GM19463 (cell line): ENCODE measurements around the gene LRIF1.
"Not testable (repeated sequence)": the region's sequence is repeated elsewhere in the genome, so short reads cannot be mapped to it uniquely, and the experiment has no call there.

ENCODE experiments used
- ATAC-seq: cut with Tn5 transposase; IDR thresholded peaks from one replicate; pipeline ENCODE4 v1.9.1; 2021; ENCODE audit warnings: mild to moderate bottlenecking, moderate library complexity; ENCODE audit not compliant: unreplicated experiment

The LRIF1 gene

DNA sequence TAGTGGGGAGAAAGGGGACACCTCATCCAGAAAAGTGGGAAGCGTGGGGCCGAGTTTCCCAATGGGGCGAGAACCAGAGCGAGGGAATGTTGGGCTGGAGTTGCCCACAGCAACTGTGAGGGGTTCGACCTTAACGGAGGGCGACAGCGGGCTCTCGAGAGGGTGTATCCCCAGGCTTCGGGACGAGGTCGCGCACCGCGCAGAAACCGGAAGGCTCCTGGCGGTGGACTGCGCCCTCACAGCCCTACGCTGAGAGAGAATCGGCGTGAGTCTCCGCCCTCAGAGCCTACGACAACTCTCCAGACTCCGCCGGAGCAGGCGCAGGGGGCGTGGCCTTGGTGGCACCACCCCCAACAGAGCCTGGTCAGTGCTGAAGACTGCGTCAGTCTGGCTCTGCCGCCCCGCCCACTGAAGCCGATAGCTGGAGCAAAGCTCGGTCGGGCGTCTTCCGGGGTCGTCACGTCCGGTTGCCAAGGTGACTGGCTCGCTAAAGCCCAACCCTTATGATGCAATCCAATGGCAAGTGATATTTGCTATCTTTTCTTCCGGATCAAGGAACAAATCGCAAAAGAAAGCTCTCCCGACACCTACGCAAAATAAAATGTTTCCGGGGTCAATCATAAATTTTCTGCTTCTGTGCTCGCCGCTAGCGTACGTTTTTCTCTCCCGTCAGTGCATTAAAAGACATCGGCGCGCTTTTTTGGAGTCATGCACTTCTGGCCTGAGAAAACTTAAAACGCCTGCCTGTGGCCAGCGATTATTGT is at the start of gene LRIF1:
Gene LRIF1 (minus strand): TSS at position 232 of the 764 bp plus-strand sequence. CDS start 234 bp downstream, outside the sequence.
- peak; percentile 95 for ATAC-seq

GRCh38 chr1:111008031-111008430 is 44.3 kb upstream of the LRIF1 start:
- no peak for ATAC-seq

GRCh38 chr1:111006556-111006955 is 42.8 kb upstream of the LRIF1 start:
- ATAC-seq = no peak

DNA sequence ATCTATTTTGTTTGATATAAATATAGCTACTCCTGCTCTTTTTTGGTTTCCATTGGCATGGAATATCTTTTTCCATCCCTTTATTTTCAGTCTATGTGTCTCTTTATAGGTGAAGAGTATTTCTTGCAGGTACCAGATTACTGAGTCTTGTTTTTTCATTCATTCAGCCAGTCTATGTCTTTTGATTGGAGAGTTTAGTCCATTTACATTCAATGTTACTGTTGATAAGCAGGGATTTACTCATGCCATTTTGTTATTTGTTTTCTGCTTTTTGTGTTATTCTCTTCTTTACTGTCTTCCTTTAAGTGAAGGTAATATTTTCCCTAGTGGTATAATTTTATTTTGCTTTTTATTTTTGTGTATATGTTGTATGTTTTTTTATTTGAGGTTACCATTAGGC is 35.9 kb upstream of the LRIF1 start:
- not testable (repeated sequence) for ATAC-seq

GRCh38 chr1:110992329-110992728 is 28.6 kb upstream of the LRIF1 start:
- not testable (repeated sequence) for ATAC-seq

DNA sequence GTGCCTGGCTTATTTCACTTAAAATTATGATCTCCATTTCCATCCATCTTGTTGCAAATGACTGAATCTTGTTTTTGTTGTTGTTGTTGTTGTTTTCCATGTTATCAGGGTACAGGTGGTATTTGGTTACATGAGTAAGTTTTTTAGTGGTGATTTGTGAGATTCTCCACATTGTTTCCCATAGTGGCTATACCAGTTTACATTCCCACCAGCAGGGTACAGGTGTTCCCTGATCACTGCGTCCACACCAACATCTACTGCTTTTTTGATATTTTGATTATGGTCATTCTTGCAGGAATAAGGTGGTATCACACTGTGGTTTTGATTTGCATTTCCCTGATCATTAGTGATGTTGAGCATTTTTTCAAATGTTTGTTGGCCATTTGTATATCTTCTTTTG is 27.6 kb upstream of the LRIF1 start:
- not testable (repeated sequence) for ATAC-seq

- no peak for ATAC-seq
Observed at GRCh38 chr1:110990541-110990940, 26.8 kb upstream of the LRIF1 start.

DNA sequence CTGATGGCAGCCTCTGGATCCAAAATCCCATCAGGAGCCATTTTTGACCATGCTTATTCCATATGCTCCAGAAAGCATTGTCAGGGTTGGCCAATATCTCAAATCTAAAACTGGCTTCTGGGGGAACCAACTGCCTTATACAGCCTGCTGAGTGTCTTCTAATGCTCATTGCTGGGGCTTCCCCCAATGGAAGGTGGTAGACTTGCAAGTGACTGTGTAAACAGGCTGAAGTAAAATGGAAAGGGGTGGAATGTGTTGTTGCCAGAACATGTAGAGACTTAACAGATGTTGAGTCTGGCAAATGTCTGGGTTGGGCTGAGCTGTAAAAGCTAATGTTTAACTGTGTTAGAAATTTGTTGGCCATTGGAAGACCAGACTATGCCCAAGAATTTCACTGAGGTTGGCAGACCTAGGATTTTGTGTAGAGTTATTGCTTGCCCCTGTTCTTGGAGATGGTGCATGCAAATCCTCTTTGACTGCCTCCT is 22.7 kb upstream of the LRIF1 start:
- no peak for ATAC-seq

GRCh38 chr1:110982320-110982719 is 18.6 kb upstream of the LRIF1 start:
- ATAC-seq = no peak

DNA sequence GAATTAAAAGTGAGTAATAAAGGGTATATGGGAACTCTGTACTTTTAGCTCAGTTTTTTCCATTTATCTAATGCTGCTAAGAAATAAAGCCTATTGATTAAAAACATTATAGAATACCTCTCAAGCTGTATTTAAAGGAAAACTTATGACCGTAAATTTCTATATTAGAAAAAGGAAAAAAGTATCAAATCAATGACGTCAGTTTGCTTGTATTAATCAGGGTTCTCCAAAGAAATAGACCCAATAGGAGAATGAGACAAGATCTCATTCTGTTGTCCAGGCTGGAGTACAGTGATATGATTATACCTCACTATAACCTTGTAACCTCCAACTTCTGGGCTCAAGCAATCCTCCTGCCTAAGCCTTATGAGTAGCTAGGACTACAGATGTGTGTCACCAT is 15.4 kb upstream of the LRIF1 start:
- no peak for ATAC-seq

- ATAC-seq = no peak
Observed at GRCh38 chr1:110976089-110976488, 12.4 kb upstream of the LRIF1 start.

DNA sequence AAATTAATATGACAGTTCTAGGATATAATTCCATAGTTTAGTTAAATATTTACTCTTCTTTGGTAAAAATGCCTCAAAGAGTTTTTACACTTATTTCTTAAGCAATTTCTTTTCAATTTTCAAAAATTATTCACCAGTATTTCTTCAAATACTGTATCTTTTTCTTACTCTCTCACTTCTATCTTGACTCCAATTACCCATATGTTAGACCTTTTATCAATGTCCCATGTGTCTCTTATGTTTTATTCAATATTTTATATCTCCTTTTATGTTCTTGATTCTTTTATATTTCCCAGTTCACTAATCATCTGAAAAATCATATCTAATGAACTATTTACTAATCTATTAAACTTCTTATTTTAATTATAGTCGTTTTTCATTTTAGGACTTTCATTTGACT is 11.5 kb upstream of the LRIF1 start:
- no peak for ATAC-seq

- no peak for ATAC-seq
Observed at GRCh38 chr1:110967256-110967655, 3.5 kb upstream of the LRIF1 start.

DNA sequence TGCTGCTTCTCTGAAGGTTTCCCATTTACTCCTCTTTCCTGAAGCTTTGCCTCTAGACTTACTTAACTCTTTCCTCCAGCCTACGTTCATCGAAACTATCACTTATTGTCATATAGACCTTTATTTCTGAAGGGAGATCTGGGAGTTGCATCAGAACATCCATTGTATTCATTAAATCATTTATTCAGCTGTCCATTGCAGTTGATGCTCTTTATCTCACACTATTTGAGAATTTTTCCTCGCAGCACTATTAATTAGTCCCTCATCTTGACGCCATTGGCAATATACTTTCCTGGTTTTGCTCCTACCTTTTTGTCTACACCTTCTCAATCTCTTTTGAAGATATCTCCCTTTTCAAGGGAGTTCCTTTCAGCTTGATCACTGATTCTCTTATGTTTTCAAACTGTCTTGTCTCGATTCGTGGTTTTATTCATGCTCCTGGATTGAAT is 757 bp upstream of the LRIF1 start:
- no peak for ATAC-seq

DNA sequence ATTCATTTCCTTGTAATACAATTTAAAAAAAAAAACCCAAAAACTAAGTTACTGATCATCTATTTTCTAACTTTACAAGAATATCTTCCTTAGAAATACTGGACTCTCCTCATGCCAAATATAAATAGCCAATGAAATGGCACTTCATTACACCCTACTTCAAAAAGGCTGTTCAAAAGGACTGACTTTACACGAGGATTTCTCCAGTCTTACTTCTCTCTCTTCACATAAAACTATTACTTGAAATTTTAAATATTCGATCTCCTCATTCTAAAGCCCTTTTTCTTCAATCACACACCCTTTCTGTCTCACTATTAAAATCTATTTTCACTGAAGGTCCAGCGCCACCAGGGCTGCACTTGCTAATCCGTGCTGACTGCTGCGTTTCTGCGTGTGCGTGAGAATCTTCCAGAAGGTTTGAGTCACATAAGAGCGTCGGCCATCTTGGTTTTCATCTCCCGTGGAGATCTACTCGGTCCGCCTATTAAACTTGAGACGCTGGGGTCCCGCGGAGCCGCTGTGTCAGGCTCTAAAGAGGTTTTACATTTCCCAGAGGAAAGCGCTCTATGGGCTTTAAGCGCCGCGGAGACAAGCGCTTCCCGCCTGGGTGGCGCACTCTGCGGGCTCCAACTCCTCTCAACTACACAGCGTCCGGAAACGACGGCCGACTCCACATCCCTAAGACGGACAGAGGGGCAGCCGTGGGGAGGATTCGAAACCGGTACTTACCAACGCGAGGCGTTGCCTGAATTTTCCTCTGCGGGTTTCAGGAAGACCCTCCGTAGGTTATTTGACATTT is 631 bp downstream of the LRIF1 start:
- ATAC-seq = peak; percentile 19

DNA sequence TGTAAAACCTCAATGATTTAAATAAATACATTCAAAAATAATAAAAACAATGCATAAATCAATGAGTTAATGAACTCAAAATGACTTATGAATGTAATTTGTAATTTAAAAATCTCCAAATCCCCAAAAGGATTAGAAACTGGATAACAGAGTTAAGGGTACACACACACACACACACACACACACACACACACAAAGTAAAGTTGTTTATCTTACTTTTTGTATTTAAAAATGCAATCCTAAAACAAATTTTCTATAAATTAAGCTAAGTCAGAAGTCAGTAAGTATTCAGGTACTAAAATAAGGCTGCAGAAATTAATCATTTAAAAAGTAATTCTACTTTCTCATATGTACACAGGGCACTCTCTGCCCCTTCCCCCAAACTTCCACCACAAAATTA is 1.8 kb downstream of the LRIF1 start:
- ATAC-seq = no peak

DNA sequence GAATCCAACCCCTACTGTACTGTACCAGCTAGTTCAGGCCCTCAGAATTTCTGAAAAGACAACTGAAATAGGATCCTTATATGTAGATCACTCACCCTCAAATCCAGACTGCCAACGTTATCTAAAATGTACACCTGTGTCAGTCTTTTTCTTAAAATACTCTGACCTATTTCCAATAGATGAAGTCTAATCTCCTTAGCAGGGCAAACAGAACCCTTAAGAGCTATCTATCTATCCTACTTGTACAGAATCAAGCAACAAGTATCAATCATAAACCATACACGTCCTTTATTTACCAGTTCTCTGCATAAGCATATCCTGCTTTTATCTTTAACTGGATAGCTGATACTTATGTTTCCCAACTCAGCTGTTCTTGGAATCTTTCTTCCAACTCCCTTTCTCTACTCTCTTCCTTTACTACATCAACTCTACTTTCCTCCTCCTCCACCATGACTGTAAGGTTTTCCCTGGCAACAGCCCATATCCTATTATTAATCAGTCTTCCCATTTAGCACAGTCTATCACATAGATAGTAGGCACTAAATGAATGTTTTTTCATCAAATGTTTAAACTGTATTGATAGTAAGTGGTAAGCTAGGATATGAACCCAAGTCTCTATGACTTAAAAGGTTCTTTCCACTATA is 2.8 kb downstream of the LRIF1 start:
- no peak for ATAC-seq

GRCh38 chr1:110957798-110958197 is 5.9 kb downstream of the LRIF1 start:
- no peak for ATAC-seq

GRCh38 chr1:110956586-110956985 is 7.1 kb downstream of the LRIF1 start:
- ATAC-seq = no peak

DNA sequence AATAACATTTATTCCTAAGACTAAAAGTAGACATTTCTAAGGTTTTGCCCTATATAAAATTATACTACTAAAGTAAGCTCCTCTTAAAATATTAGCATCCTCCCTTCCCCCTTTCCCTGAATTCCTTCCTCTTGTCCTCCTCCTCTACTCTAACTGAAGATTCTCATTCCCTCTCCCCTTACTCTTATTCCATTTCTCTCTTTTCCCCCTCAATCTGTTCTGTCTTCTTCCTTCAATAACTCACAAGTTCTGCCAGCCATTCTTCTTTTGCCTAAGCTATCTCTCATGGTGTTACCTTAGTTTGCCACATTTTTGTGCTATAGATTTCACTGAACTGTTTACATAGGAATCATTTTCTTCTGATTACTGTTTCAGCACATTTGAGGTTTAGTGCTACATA is 10.7 kb downstream of the LRIF1 start:
- no peak for ATAC-seq

GRCh38 chr1:110952031-110952430 is 11.7 kb downstream of the LRIF1 start:
- ATAC-seq = no peak
